H1 (cell line): ENCODE data around the gene GLRX. TPM values are rescaled to one million over a fixed set of nuclear protein-coding genes. Genes with fewer than 3 reads are reported as not detected.
A peak's percentile ranks its signal among the peaks of the same experiment; 100 is the strongest.

Experiments used
- CTCF ChIA-PET: fragments of 300-600 bp; sonication (Branson Sonifier 250); formaldehyde crosslinking; loops from one replicate; lab custom pipeline; 2021; ENCODE audit not compliant: partially characterized antibody; lab: Charles Lee
- POLR2A ChIA-PET: fragments of 300-600 bp; sonication (Branson Sonifier 250); formaldehyde crosslinking; loops from one replicate; lab custom pipeline; 2021; ENCODE audit warnings: inconsistent platforms; ENCODE audit not compliant: partially characterized antibody; lab: Charles Lee
- DNase-seq, 2 experiments: peaks; one replicate each; pipeline versions ENCODE4 v3.0.0 to v3.0.0-alpha.2; 2010 to 2022; ENCODE audit warnings: low spot score in 2 of 2, low read depth in 1 of 2, mixed read lengths in 1 of 2
- FAIRE-seq: peaks from 2 replicates; lab custom pipeline; 2011; peaks lifted over from hg19 to GRCh38; lab: Jason Lieb, UNC
- H2AFZ ChIP-seq: 2 replicates; pipeline ENCODE4 v1.8.1; 2012; ENCODE audit warnings: low read length, inconsistent platforms
- H2AK5ac ChIP-seq: 2 replicates; pipeline ENCODE4 v1.6.1; 2013; ENCODE audit warnings: low read depth, low read length
- H2BK120ac ChIP-seq: replicated peaks from 2 replicates; pipeline ENCODE3; 2013; ENCODE audit warnings: low read depth, low read length, inconsistent platforms
- H2BK12ac ChIP-seq: 2 replicates; pipeline ENCODE4 v1.6.1; 2013; ENCODE audit warnings: low read depth, low read length
- H2BK15ac ChIP-seq: 2 replicates; pipeline ENCODE4 v1.6.1; 2013; ENCODE audit warnings: low read length
- H2BK20ac ChIP-seq: 2 replicates; pipeline ENCODE4 v1.6.1; 2013; ENCODE audit warnings: low read length
- H2BK5ac ChIP-seq: 2 replicates; pipeline ENCODE4 v1.6.1; 2013; ENCODE audit warnings: low read depth, low read length
- H3K14ac ChIP-seq: 2 replicates; pipeline ENCODE4 v1.6.1; 2013; ENCODE audit warnings: inconsistent platforms; ENCODE audit not compliant: insufficient read length
- H3K18ac ChIP-seq: 2 replicates; pipeline ENCODE4 v1.6.1; 2013; ENCODE audit warnings: low read length; ENCODE audit errors: extremely low read depth
- H3K23ac ChIP-seq: 2 replicates; pipeline ENCODE4 v1.6.1; 2013; ENCODE audit warnings: inconsistent platforms; ENCODE audit not compliant: insufficient read length
- H3K23me2 ChIP-seq: 2 replicates; pipeline ENCODE4 v1.6.1; 2013; ENCODE audit warnings: low read depth, low read length
- H3K27ac ChIP-seq: 2 replicates; pipeline ENCODE4 v1.6.1; 2011; ENCODE audit warnings: low read depth, low read length, inconsistent platforms
- H3K27me3 ChIP-seq, 4 experiments: replicated peaks in 1 of 4; 1 replicate in 1 of 4; 2 replicates in 3 of 4; pipeline versions ENCODE4 v1.6.1 to v1.8.1; 2011 to 2013; ENCODE audit warnings: low read length in 3 of 4, mild to moderate bottlenecking in 3 of 4, inconsistent platforms in 2 of 4, mixed read lengths in 2 of 4, moderate library complexity in 1 of 4; ENCODE audit not compliant: control insufficient read depth in 3 of 4, insufficient read depth in 3 of 4; ENCODE audit errors: extremely low read depth in 1 of 4
- H3K36me3 ChIP-seq, 4 experiments: 2 replicates each; pipeline versions ENCODE4 v1.6.1 to v1.8.1; 2011 to 2013; ENCODE audit warnings: mild to moderate bottlenecking in 4 of 4, low read length in 3 of 4, moderate library complexity in 2 of 4, control low read depth in 1 of 4, inconsistent platforms in 1 of 4; ENCODE audit not compliant: insufficient read depth in 4 of 4, control insufficient read depth in 2 of 4
- H3K4ac ChIP-seq: replicated peaks from 2 replicates; pipeline ENCODE3; 2013; ENCODE audit warnings: low read length, low read depth, mixed read lengths, inconsistent platforms; ENCODE audit not compliant: insufficient read length
- H3K4me1 ChIP-seq, 4 experiments: replicated peaks in 1 of 4; 1 replicate in 1 of 4; 2 replicates in 3 of 4; pipeline versions ENCODE4 v1.6.1 to v1.8.1; 2011 to 2013; ENCODE audit warnings: low read length in 3 of 4, inconsistent platforms in 2 of 4, mixed read lengths in 1 of 4; ENCODE audit not compliant: insufficient read depth in 4 of 4, control insufficient read depth in 3 of 4
- H3K4me2 ChIP-seq, 2 experiments: 2 replicates each; pipeline versions ENCODE4 v1.6.1 to v1.8.1; 2011 to 2013; ENCODE audit warnings: low read depth in 2 of 2, low read length in 2 of 2, control low read depth in 1 of 2, inconsistent platforms in 1 of 2, mild to moderate bottlenecking in 1 of 2; ENCODE audit not compliant: insufficient read depth in 1 of 2
- H3K4me3 ChIP-seq, 4 experiments: fragments of 200-600, 300-600 bp in 1 of 4; sonication (generic), shearing (Covaris generic), sonication (Bioruptor Twin) in 1 of 4; 2 replicates each; pipeline versions ENCODE4 v1.5.1 to v1.8.1; 2011 to 2016; ENCODE audit warnings: low read length in 4 of 4, low read depth in 3 of 4, control low read depth in 2 of 4, inconsistent platforms in 2 of 4, mild to moderate bottlenecking in 2 of 4, mixed read lengths in 1 of 4, moderate library complexity in 1 of 4; ENCODE audit not compliant: insufficient read depth in 2 of 4; ENCODE audit errors: extremely low read depth in 1 of 4
- H3K56ac ChIP-seq: replicated peaks from 2 replicates; pipeline ENCODE3; 2013; ENCODE audit warnings: low read depth, mild to moderate bottlenecking, mixed read lengths, low read length, inconsistent platforms; ENCODE audit not compliant: insufficient read length
- H3K79me1 ChIP-seq: 2 replicates; pipeline ENCODE4 v1.6.1; 2013; ENCODE audit warnings: low read depth, low read length, control low read depth
- H3K79me2 ChIP-seq, 2 experiments: 2 replicates each; pipeline versions ENCODE4 v1.6.1 to v1.8.1; 2012 to 2013; ENCODE audit warnings: low read length in 2 of 2, mild to moderate bottlenecking in 2 of 2, inconsistent platforms in 1 of 2; ENCODE audit not compliant: insufficient read depth in 2 of 2, control insufficient read depth in 1 of 2
- H3K9ac ChIP-seq, 4 experiments: replicated peaks in 1 of 4; 1 replicate in 1 of 4; 2 replicates in 3 of 4; pipeline versions ENCODE4 v1.6.1 to v1.8.1; 2011 to 2013; ENCODE audit warnings: low read depth in 3 of 4, low read length in 3 of 4, control low read depth in 2 of 4, mild to moderate bottlenecking in 2 of 4, moderate library complexity in 2 of 4, inconsistent platforms in 1 of 4; ENCODE audit errors: extremely low read depth in 1 of 4
- H3K9me3 ChIP-seq, 2 experiments: 2 replicates each; pipeline versions ENCODE4 v1.6.1 to v1.8.1; 2012 to 2013; ENCODE audit warnings: mild to moderate bottlenecking in 2 of 2, moderate library complexity in 2 of 2, control low read depth in 1 of 2, inconsistent platforms in 1 of 2, low read depth in 1 of 2, low read length in 1 of 2, mixed read lengths in 1 of 2; ENCODE audit not compliant: insufficient read depth in 2 of 2
- H4K20me1 ChIP-seq, 2 experiments: replicated peaks in 1 of 2; 2 replicates each; pipeline versions ENCODE3 to v1.8.1; 2011 to 2013; ENCODE audit warnings: inconsistent platforms in 2 of 2, low read length in 2 of 2, mild to moderate bottlenecking in 1 of 2; ENCODE audit not compliant: insufficient read depth in 2 of 2, control insufficient read depth in 1 of 2
- H4K5ac ChIP-seq: 2 replicates; pipeline ENCODE4 v1.6.1; 2013; ENCODE audit warnings: low read length, low read depth, mixed read lengths, inconsistent platforms; ENCODE audit not compliant: insufficient read length
- H4K8ac ChIP-seq: 2 replicates; pipeline ENCODE4 v1.8.0; 2013; ENCODE audit warnings: mild to moderate bottlenecking, moderate library complexity, low read length, inconsistent platforms; ENCODE audit not compliant: insufficient read depth; ENCODE audit errors: extremely low read depth
- H4K91ac ChIP-seq: replicated peaks from 2 replicates; pipeline ENCODE3; 2013; ENCODE audit warnings: low read length, mixed read lengths, inconsistent platforms; ENCODE audit not compliant: insufficient read length
- ATF3 ChIP-seq: IDR thresholded peaks from 2 replicates; pipeline ENCODE4 v1.6.1; 2011; ENCODE audit warnings: low read depth, mild to moderate bottlenecking, low read length; ENCODE audit not compliant: insufficient read depth
- CEBPB ChIP-seq: IDR thresholded peaks from 2 replicates; pipeline ENCODE4 v1.6.1; 2012; ENCODE audit warnings: low read depth, low read length
- CHD2 ChIP-seq: IDR thresholded peaks from 2 replicates; pipeline ENCODE4 v1.6.1; 2012; ENCODE audit warnings: low read length, improper control_type of control experiment
- HDAC6 ChIP-seq: IDR thresholded peaks from one replicate; pipeline ENCODE4 v1.7.1; 2012; ENCODE audit warnings: low read depth, mild to moderate bottlenecking, inconsistent platforms, low read length, moderate library complexity
- WGBS, 2 experiments: shearing (Covaris generic) in 1 of 2; methylation state at CpG; one replicate each; pipeline versions ENCODE4 v1.1.6 to v1.1.7; 2013 to 2015; ENCODE audit warnings: low lambda C conversion rate in 2 of 2, mixed read lengths in 2 of 2, inconsistent platforms in 1 of 2, low coverage in 1 of 2, missing lambda C conversion rate in 1 of 2; ENCODE audit not compliant: insufficient replicate concordance in 2 of 2, insufficient coverage in 1 of 2, insufficient read length in 1 of 2; ENCODE audit errors: extremely low coverage in 1 of 2, missing lambda C conversion rate in 1 of 2; 5-methylcytosine and 5-hydroxymethylcytosine counted together
- polyA plus RNA-seq, 7 experiments: library from polyadenylated mRNA; depleted of rRNA in 3 of 7; stranded (reverse) in 5 of 7; unstranded in 2 of 7; fragments of >200 nt in 5 of 7; fragments of 200-250 nt in 2 of 7; gene quantifications; 1 replicate in 5 of 7; 2 replicates in 1 of 7; 4 replicates in 1 of 7; pipeline versions ENCODE4 v1.2.1 to v1.2.3, GENCODE V29; 2011 to 2013; ENCODE audit warnings: missing spikeins in 2 of 7, mixed read lengths in 2 of 7
- total RNA-seq: library from RNA; stranded (reverse); fragmentation: NEBNext Ultra II Directional; extraction: Animal tissue kit (Norgen Biotek cat#: 25700); gene quantifications from 2 replicates; pipeline ENCODE4 v1.2.1, GENCODE V29; 2021

The GLRX gene
- total and polyA plus RNA-seq, 2 of the 8 experiments (the other 6 are each of a cell fraction or from before 2014, with no cell fraction given): 22.9 to 31.2 TPM

DNA sequence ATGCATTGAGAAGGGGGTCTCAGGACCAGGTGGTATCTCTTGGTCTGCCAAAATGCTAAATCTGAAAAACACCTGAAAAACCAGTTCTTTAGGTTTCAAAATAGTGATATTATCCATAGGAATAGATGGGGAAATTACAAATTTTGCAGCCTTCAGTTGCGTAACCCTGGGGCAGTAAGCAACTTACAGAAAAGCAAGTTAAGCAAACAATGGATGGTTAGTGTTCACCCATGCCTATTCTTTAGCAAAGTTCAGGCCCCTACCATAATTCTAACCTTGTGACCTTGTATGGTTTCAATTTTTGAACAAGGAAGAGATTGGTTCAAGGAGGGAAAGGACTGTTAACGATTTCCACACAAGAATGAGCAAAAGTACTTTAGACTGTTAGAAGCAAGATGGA lies 24.5 kb downstream of the GLRX start:
- Histone ChIP-seq H2BK15ac (no peak overlapping the region), H3K27ac (no peak overlapping the region), H4K20me1 (no peaks in the 10 kb centered on the region), H3K79me1 (no peaks in the 10 kb centered on the region), H3K4me1 (no peaks in the 10 kb centered on the region), H3K18ac (no peak overlapping the region), H2BK20ac (no peak overlapping the region), H4K5ac (no peak overlapping the region), H4K91ac (no peak overlapping the region), H3K79me2 (no peaks in the 10 kb centered on the region), H3K56ac (no peak overlapping the region), H3K9ac (no peak overlapping the region), H4K8ac (no peak overlapping the region), H3K27me3 (no peaks in the 10 kb centered on the region), H3K4me2 (no peak overlapping the region), H3K23me2 (no peaks in the 10 kb centered on the region), H3K4me3 (no peak overlapping the region), H2BK120ac (no peak overlapping the region), H3K36me3 (no peaks in the 10 kb centered on the region), H2BK12ac (no peak overlapping the region)
- FAIRE-seq (no peak), DNase-seq (no peak)
- ChIA-PET CTCF (interaction anchor here (0.7 to 1.4 kb wide), 2 partner anchors 14 to 51 kb away, joined by 3 to 5 read pairs; no protein-coding TSS in a partner anchor), POLR2A (no interaction called here)
- 98% methylated on average over 2 of the region's 2 CpGs; no CpG with 5 or more reads in 1 of the 2 experiments for WGBS, 2 experiments
- TF ChIP-seq HDAC6 (no peak), ATF3 (no peak), CEBPB (peak; percentile 15; the same call in 1 of the 2 replicates), CHD2 (no peak)
- TF ChIP-seq, all 59 proteins: peak for 1
- Histone ChIP-seq H2AFZ (no peak overlapping the region), H3K14ac (no peak overlapping the region), H2AK5ac (no peak overlapping the region), H3K23ac (no peak overlapping the region), H2BK5ac (no peak overlapping the region), H3K9me3 (no peaks in the 10 kb centered on the region), H3K4ac (no peak overlapping the region)
